T1000 (cell line): Measurements from ENCODE around the gene HIVEP3.

ENCODE experiments used
- DNase-seq: peaks from one replicate; lab custom pipeline; 2025; ENCODE audit warnings: mixed read lengths; lab: John Stamatoyannopoulos, UW

The HIVEP3 gene

GRCh38 chr1:41461790-41462679 is 456.7 kb downstream of the HIVEP3 start:
- no peak for DNase-seq

- DNase-seq = no peak
Observed at GRCh38 chr1:41456847-41457540, 461.7 kb downstream of the HIVEP3 start.
